GM23338 (cell line): ENCODE data around the gene ABCF2. TPM values are rescaled to one million over a fixed set of nuclear protein-coding genes. Genes with fewer than 3 reads are reported as not detected.

Source experiments
- ATAC-seq: fragments of 200-7000 bp; cut with Tn5 transposase; 3 replicates; pipeline ENCODE4 v1.9.1; 2020
- DNase-seq: peaks from one replicate; pipeline ENCODE4 v3.0.0-alpha.2; 2015; ENCODE audit warnings: low spot score
- H2AFZ ChIP-seq: fragments of 200-600 bp; sonication (generic); 2 replicates; pipeline ENCODE4 v1.8.0; 2016; ENCODE audit warnings: antibody characterized with exemption, mild to moderate bottlenecking, moderate library complexity
- H3F3A ChIP-seq: fragments of 200-600 bp; sonication (generic); replicated peaks from 2 replicates; pipeline ENCODE4 v1.8.0; 2017; ENCODE audit warnings: antibody characterized with exemption, mixed run types, low read depth
- H3K27ac ChIP-seq: fragments of 200-600 bp; sonication (generic); 2 replicates; pipeline ENCODE4 v1.6.1; 2016; ENCODE audit warnings: low read depth
- H3K27me3 ChIP-seq: fragments of 200-600 bp; sonication (generic); 2 replicates; pipeline ENCODE4 v1.8.0; 2016; ENCODE audit warnings: mild to moderate bottlenecking, mixed run types, moderate library complexity; ENCODE audit not compliant: insufficient read depth
- H3K36me3 ChIP-seq: fragments of 200-600 bp; sonication (generic); 2 replicates; pipeline ENCODE4 v1.8.0; 2016; ENCODE audit warnings: mild to moderate bottlenecking; ENCODE audit not compliant: insufficient read depth
- H3K4me1 ChIP-seq: fragments of 200-600 bp; sonication (generic); 2 replicates; pipeline ENCODE4 v1.8.0; 2016; ENCODE audit warnings: mild to moderate bottlenecking, moderate library complexity; ENCODE audit not compliant: insufficient read depth
- H3K4me2 ChIP-seq: fragments of 200-600 bp; sonication (generic); 2 replicates; pipeline ENCODE4 v1.7.1; 2017; ENCODE audit warnings: mixed run types
- H3K4me3 ChIP-seq: fragments of 200-600 bp; sonication (generic); 2 replicates; pipeline ENCODE4 v1.6.1; 2016; ENCODE audit warnings: mixed run types
- H3K79me2 ChIP-seq: fragments of 200-600 bp; sonication (generic); replicated peaks from 2 replicates; pipeline ENCODE4 v1.8.0; 2017; ENCODE audit warnings: mild to moderate bottlenecking; ENCODE audit not compliant: insufficient read depth
- H3K9me2 ChIP-seq: fragments of 200-600 bp; sonication (generic); 2 replicates; pipeline ENCODE4 v1.8.0; 2017; ENCODE audit not compliant: insufficient read depth
- H4K20me1 ChIP-seq: fragments of 200-600 bp; sonication (generic); replicated peaks from 2 replicates; pipeline ENCODE4 v1.8.0; 2017; ENCODE audit warnings: mild to moderate bottlenecking; ENCODE audit not compliant: insufficient read depth
- H3K27ac Mint-ChIP-seq: 2 replicates; pipeline ENCODE4 v1.8.0; 2020; ENCODE audit warnings: inconsistent platforms, mild to moderate bottlenecking, moderate library complexity, mixed read lengths
- H3K27me3 Mint-ChIP-seq: 3 replicates; pipeline ENCODE4 v1.8.0; 2022; ENCODE audit warnings: low read depth, mild to moderate bottlenecking, moderate library complexity, mixed read lengths, inconsistent platforms; ENCODE audit not compliant: insufficient read depth, poor library complexity
- H3K36me3 Mint-ChIP-seq: 3 replicates; pipeline ENCODE4 v1.8.0; 2021; ENCODE audit warnings: low read depth, mild to moderate bottlenecking, inconsistent platforms, moderate library complexity, mixed read lengths
- H3K4me1 Mint-ChIP-seq: 3 replicates; pipeline ENCODE4 v1.8.0; 2020; ENCODE audit warnings: mild to moderate bottlenecking, inconsistent platforms, mixed read lengths
- H3K4me3 Mint-ChIP-seq: 3 replicates; pipeline ENCODE4 v1.8.0; 2021; ENCODE audit warnings: moderate library complexity, mild to moderate bottlenecking, inconsistent platforms, mixed read lengths
- H3K9me3 Mint-ChIP-seq: 3 replicates; pipeline ENCODE4 v1.8.0; 2020; ENCODE audit warnings: moderate library complexity, mild to moderate bottlenecking, inconsistent platforms, mixed read lengths
- CREB1 ChIP-seq: fragments of 250-450 bp; sonication (Bioruptor Pico); IDR thresholded peaks from 2 replicates; pipeline ENCODE4 v1.5.0; 2020; ENCODE audit warnings: low read depth, mild to moderate bottlenecking, moderate library complexity
- CTCF ChIP-seq, 2 experiments: fragments of 200-600 bp in 1 of 2; sonication (generic) in 1 of 2; conservative IDR thresholded peaks; 2 replicates each; pipeline versions ENCODE4 v1.5.1 to v1.6.1; 2016 to 2017; ENCODE audit warnings: antibody characterized with exemption in 2 of 2, low read depth in 2 of 2, mild to moderate bottlenecking in 2 of 2, moderate library complexity in 1 of 2
- ETS1 ChIP-seq: IDR thresholded peaks from 2 replicates; pipeline ENCODE4 v1.6.1; 2016; ENCODE audit warnings: antibody characterized with exemption
- EZH2 ChIP-seq: fragments of 200-600 bp; sonication (generic); IDR thresholded peaks from one replicate; pipeline ENCODE4 v1.8.0; 2017; ENCODE audit warnings: antibody characterized with exemption, mild to moderate bottlenecking, low read depth; ENCODE audit not compliant: unreplicated experiment
- EZH2phosphoT487 ChIP-seq: fragments of 200-600 bp; sonication (generic); IDR thresholded peaks from one replicate; pipeline ENCODE4 v1.8.1; 2018; ENCODE audit warnings: antibody characterized with exemption; ENCODE audit not compliant: unreplicated experiment
- JUNB ChIP-seq: IDR thresholded peaks from one replicate; pipeline ENCODE4 v1.6.1; 2016; ENCODE audit warnings: antibody characterized with exemption; ENCODE audit not compliant: unreplicated experiment
- NANOG ChIP-seq: IDR thresholded peaks from 2 replicates; pipeline ENCODE4 v1.6.1; 2016; ENCODE audit warnings: antibody characterized with exemption, borderline replicate concordance
- POLR2AphosphoS5 ChIP-seq: IDR thresholded peaks from 2 replicates; pipeline ENCODE4 v1.6.1; 2016; ENCODE audit warnings: antibody characterized with exemption, low read depth
- REST ChIP-seq: IDR thresholded peaks from one replicate; pipeline ENCODE4 v1.6.1; 2018; ENCODE audit warnings: antibody characterized with exemption; ENCODE audit not compliant: unreplicated experiment
- STAT1 ChIP-seq: IDR thresholded peaks from one replicate; pipeline ENCODE4 v1.6.1; 2016; ENCODE audit warnings: antibody characterized with exemption; ENCODE audit not compliant: unreplicated experiment
- ZNF114 ChIP-seq: fragments of 250-450 bp; sonication (Bioruptor Pico); IDR thresholded peaks from 2 replicates; pipeline ENCODE4 v1.5.0; 2020; ENCODE audit warnings: mild to moderate bottlenecking, moderate library complexity
- ZNF331 ChIP-seq: fragments of 250-450 bp; sonication (Bioruptor Pico); IDR thresholded peaks from 2 replicates; pipeline ENCODE4 v1.5.0; 2020; ENCODE audit warnings: low read depth, mild to moderate bottlenecking, moderate library complexity
- ZNF462 ChIP-seq: fragments of 250-450 bp; sonication (Bioruptor Pico); IDR thresholded peaks from 2 replicates; pipeline ENCODE4 v1.5.0; 2020; ENCODE audit warnings: mild to moderate bottlenecking, moderate library complexity
- polyA plus RNA-seq: library from polyadenylated mRNA; unstranded; fragments of >200 nt; fragmentation: Nextera tagmentation; extraction: Ambion mirVana; gene quantifications from 2 replicates; pipeline ENCODE4 v1.2.1, GENCODE V29; 2016
- total RNA-seq: library from RNA; depleted of rRNA; stranded (reverse); fragments of >200 nt; shearing (Covaris generic); gene quantifications from 2 replicates; pipeline ENCODE4 v1.2.3, GENCODE V29; 2014

ABCF2 gene
- total and polyA plus RNA-seq, 2 experiments from 2014 or later, result 18.7 to 58.7 TPM

GRCh38 chr7:151186640-151187408 is 40.2 kb downstream of the ABCF2 start, which contains the start of gene ASB10:
Gene ASB10 (minus strand): TSS chr7:151187250. CDS start chr7:151187130, 120 bp downstream.
- no peaks in the 10 kb centered on the region for H3K4me1 ChIP-seq
- H2AFZ ChIP-seq, result no peak within 1 kb of the TSS
- H3K27me3 ChIP-seq, result no peaks in the 10 kb centered on the region
- H3K36me3 ChIP-seq, result no peaks in the 10 kb centered on the region
- H3F3A ChIP-seq, result no peaks in the 10 kb centered on the region
- no peak within 1 kb of the TSS for H3K4me3 ChIP-seq
- Mint-ChIP-seq H3K4me3 (no peak within 1 kb of the TSS), H3K27me3 (peaks cover 6% of the 10 kb centered on the region), H3K36me3 (no peaks in the 10 kb centered on the region), H3K27ac (no peak within 1 kb of the TSS), H3K4me1 (no peaks in the 10 kb centered on the region), H3K9me3 (no peaks in the 10 kb centered on the region)
- H3K4me2 ChIP-seq, result no peak within 1 kb of the TSS
- H3K27ac ChIP-seq, result no peak within 1 kb of the TSS
- H4K20me1 ChIP-seq, result no peaks in the 10 kb centered on the region
- no peak; the same call in 2 of the 3 replicates for ATAC-seq
- H3K79me2 ChIP-seq, result no peaks in the 10 kb centered on the region
- DNase-seq, result no peak
- TF ChIP-seq EZH2phosphoT487 (no peak), ZNF331 (CRISPR knock-in tag) (no peak), ZNF462 (CRISPR knock-in tag) (no peak), CTCF (conservative IDR thresholded peaks at IDR 0.05; ENCODE audit: low read depth in 2 of 2) (no peak), ZNF114 (no peak), JUNB (no peak), ETS1 (no peak), CREB1 (no peak), STAT1 (no peak), EZH2 (no peak), POLR2AphosphoS5 (no peak), NANOG (no peak), REST (no peak)
- H3K9me2 ChIP-seq, result no peaks in the 10 kb centered on the region
